ENCODE measurements around the gene NRSN2.

DNA sequence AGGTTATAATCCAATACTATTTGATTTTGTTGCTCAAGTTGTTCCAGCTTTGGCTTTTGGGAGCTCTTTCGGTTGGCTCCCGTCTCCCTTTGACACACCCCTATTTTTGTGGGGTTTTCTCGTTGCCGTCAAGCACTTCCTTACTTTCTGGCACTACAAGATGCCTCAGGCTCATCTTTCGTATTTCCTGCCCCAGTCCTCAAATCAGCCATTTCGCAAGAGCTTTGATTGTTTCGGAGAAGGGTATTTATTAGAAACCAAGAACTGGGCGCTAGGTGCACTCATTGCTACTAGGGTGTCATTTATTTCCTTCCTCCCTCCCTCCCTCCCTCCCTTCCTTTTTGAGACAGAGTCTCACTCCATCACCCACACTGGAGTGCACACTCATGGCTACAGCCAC, 34.8 kb upstream of the NRSN2 start:
- TF ChIP-seq, protein P1, sequence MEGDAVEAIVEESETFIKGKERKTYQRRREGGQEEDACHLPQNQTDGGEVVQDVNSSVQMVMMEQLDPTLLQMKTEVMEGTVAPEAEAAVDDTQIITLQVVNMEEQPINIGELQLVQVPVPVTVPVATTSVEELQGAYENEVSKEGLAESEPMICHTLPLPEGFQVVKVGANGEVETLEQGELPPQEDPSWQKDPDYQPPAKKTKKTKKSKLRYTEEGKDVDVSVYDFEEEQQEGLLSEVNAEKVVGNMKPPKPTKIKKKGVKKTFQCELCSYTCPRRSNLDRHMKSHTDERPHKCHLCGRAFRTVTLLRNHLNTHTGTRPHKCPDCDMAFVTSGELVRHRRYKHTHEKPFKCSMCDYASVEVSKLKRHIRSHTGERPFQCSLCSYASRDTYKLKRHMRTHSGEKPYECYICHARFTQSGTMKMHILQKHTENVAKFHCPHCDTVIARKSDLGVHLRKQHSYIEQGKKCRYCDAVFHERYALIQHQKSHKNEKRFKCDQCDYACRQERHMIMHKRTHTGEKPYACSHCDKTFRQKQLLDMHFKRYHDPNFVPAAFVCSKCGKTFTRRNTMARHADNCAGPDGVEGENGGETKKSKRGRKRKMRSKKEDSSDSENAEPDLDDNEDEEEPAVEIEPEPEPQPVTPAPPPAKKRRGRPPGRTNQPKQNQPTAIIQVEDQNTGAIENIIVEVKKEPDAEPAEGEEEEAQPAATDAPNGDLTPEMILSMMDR (conservative IDR thresholded peaks at IDR 0.05; ENCODE audit: low read depth, low read length): no peak
- no peak for TF ChIP-seq EZH2 (IDR thresholded peaks at IDR 0.05; ENCODE audit: borderline replicate concordance, low read depth, low read length, poor library complexity, severe bottlenecking)
